HG02623 (cell line): ENCODE data around the gene MAP4K5.
"Not testable (repeated sequence)": the region's sequence is repeated elsewhere in the genome, so short reads cannot be mapped to it uniquely, and the experiment has no call there.

Source experiments
- ATAC-seq: cut with Tn5 transposase; IDR thresholded peaks from one replicate; pipeline ENCODE4 v1.9.1; 2021; ENCODE audit warnings: moderate library complexity; ENCODE audit not compliant: unreplicated experiment

The MAP4K5 gene

GRCh38 chr14:50533241-50533705, 904 bp upstream of the MAP4K5 start:
- ATAC-seq: no peak

DNA sequence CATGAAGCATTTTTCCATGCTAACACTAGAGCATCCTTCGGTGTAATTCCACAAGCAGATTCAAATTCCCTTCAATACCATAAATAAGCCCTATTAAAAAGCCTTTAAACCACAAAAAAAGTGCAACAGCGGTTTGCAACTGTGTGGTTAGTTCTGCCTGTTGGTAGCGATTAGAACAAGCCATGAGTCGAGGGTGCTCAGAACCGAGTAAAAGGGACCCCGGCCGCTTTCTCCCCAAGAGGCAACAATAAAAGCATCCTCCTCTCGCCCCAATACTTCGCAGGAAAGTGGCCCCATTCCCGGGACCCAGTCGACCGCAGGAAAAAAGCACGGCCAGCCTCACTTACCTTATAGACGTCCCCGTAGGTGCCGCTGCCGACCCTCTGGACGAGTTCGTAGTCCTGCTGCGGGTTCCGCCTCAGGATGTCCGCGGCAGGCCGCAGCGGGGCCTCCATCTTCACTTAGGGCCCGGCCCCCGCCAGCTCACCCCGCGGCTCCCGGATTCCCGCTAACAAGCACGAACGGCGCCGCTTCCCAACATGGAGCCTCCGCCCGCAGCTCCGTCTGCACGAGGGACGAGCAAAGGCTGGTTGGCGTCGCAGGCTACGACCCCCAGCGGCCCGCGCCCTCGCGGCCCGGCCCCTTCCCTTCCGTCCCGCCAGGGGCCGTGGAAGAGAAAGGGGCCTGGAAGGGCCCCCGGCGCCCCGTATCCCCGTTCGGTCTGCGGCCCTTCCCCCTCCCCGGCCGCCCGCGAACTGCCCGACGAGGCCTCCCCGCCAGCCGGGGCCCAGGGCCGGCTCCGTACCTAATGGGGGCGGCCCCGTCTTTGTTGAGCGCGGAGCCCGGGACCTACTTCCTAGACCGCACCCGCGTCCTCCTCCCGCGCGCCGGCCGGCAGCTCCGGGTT, 521 bp downstream of the MAP4K5 start:
- peak; percentile 20 for ATAC-seq

- ATAC-seq: no peak
Observed at GRCh38 chr14:50530794-50531365, 1.5 kb downstream of the MAP4K5 start.

DNA sequence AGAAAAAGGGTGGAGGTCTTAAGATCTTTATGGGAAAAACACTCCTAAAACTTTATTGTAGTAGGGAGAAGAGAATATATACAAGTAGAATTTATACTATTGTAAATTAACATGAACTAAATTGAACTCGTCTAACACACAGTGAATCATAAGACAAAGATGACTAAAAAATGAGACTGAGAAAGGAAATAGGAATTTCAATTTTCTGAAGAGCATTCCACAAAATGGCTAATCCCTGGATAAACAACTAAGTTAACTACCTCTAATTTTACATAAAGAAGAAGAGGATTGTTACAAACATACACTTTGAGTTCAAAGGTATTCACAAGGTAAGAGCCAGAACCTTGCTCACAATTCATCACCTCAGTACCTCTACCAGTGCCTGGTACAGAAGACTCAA, 2.0 kb downstream of the MAP4K5 start:
- no peak for ATAC-seq

DNA sequence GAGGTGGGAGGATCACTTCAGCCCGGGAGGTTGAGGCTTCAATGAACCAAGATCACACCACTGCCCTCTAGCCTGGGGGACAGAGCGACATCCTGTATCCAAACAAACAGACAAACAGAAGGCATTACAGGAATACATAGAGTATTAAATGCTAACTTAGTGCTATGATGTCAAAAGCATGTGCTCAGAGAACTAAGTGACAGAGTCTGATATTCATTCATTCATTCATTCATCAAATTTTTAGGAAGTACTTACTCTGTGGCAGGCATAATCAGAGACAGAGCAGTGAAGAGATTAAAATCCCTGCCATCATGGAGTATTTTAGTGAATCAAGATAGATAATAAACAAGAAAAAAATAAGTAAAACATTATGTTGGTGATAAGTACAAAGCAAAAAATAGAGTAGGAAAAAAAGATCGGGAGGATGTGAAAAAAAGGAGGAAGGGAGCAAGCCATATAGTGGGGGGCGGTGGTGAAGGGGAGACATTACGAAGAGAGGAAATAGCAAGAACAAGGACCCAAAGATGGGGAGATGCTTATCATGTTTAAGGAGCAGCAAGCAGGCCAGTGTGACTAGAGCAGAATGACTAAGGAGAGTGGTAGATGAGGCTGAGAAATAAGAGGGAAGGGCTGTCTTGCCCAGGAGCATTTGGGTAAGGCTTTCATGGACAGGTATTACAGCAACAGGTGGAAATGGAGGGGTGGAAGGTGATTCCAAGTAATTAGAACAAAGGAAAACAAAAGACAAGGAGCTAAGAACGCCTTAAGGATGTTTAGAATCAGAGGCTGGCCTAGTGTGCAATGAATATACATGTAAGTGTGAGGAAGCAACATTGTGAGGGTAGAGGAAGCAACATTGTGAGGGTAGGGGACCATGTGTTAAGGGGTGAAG, 2.8 kb downstream of the MAP4K5 start:
- ATAC-seq: no peak

- no peak for ATAC-seq
Observed at GRCh38 chr14:50528000-50528399, 4.4 kb downstream of the MAP4K5 start.

- no peak for ATAC-seq
Observed at GRCh38 chr14:50524731-50525515, 7.4 kb downstream of the MAP4K5 start.

- no peak for ATAC-seq
Observed at GRCh38 chr14:50524060-50524459, 8.3 kb downstream of the MAP4K5 start.

- ATAC-seq: no peak
Observed at GRCh38 chr14:50523271-50524041, 8.9 kb downstream of the MAP4K5 start.

DNA sequence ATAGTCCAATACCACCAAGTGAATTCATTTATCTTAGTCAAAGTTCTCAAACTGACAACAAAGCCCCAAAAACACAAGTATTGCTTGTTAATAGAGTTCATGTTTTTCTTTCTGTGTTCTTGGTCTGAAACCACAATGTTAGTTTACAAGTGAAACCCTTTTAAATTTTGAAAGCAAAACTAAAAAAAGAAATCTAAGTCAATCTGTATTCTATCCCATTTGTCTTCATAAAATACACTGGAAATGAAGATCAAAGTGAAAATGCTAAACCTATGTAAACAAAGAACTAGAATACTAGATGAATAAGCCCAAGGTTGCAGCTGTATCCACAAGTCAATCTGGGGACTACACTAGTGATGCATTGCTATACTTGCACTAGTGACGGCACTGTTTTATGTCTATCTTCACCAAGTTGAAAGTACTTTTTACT, 10.4 kb downstream of the MAP4K5 start:
- peak; percentile 58 for ATAC-seq

DNA sequence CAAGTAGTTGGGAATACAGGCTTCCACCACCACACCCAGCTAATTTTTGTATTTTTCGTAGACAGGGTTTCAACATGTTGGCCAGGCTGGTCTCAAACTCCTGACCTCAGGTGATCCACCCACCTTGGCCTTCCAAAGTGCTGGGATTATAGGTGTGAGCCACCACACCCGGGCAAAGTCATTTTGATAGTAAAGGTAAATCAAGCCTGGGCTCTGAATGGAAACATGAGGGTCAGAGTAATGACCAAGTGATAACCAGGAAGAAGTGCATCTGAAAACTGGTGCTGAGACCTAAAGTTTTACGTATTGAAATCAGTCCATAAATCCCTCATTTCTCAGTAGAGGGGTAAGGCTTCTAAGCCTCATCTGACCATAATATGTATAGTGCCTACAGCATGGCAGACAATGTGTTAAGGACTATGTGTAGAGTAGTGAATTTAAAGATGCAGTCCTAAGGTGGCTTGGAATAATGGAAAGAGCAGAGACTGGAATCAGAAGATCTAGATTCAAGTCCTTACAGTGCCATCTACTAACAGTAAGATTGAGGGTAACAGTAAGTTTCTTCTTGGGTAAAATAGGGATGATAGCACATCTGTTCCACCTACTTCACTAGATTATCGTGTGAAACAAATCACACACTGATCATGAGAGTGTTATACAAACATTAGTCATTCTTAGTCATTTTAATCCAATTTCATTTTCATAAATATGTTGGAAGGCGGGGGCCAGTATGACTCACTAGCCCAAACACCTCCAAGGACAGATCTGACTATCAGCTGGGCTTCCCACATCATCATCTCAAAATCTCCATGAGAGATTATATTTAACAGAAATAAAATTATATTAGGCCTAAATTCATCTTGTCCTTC, 11.2 kb downstream of the MAP4K5 start:
- ATAC-seq: peak; percentile 47

DNA sequence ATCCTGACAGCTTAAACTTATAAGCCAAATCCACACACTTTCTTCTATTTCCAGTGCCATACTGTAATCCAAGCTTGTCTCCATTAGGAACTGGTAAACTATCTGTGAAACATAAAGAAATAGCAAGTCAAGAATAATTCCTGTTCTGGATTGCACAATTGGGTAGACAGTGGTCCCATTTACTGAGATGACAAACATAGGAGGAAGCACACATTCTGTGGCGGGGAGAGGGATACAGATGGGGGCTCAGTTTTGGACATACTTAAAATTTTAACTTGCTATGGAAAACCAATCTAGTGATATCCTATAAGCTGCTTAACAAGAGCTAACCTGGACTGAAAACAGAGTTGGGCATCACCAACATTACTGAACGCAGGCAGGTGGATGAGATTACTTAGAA, 16.3 kb downstream of the MAP4K5 start:
- ATAC-seq: no peak

DNA sequence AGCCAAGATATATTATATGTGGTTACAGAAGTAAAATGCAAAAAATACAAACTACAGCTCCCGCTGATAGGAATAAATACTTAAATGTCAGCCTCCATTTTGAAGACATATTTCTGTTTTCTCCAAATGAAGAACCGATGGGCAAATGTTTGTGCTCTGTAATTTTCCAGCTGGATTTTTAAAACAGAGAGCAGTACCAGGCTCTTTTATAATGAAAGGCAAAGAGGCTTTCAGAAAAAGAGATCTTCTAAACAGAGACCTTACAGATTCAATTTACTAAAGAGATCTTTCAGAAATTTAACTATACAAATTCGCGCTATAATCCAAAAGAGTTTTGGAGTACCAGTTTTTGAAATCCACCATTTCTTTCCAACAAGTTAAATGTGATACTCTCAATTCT, 19.9 kb downstream of the MAP4K5 start:
- ATAC-seq: no peak

DNA sequence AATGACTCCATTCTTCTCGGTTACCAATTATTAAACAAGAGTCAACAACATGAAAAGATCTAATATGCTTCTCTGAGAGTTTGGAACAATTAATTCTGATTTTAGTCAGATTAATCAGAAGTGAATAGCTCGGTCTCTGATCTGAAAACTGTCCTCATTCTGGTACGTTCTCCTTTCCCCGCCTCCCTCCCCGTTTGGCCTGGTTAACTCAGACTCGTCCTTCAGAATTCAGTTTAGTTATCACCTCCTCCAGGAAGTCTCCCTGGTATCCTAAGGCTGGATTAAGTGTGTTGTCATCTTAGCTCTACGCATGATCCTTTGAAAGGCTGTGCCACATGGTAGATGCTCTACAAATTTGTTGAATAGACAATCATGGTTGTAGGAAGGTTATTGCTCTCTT, 22.2 kb downstream of the MAP4K5 start:
- no peak for ATAC-seq

- ATAC-seq: not testable (repeated sequence)
Observed at GRCh38 chr14:50507078-50507477, 25.3 kb downstream of the MAP4K5 start.

DNA sequence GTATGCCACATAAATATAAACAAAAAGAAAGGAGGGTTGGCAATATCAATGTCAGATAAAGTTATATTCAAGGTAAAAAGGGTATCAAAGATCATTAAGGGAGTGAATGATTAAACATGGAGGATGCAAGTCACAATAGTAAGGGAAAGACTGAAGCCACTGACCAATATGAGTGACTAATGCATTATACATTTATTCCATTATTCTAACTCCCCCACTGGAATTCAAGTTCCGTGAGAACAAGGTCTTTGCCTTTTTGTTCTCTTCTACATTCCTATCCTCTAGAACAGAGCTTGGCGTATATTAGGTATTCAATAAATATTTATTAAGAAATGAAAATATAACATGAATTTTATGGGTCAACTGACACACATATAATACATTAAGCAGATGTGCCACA, 30.7 kb downstream of the MAP4K5 start:
- no peak for ATAC-seq

GRCh38 chr14:50497351-50497750, 35.0 kb downstream of the MAP4K5 start:
- ATAC-seq: no peak

GRCh38 chr14:50489851-50490250, 42.5 kb downstream of the MAP4K5 start:
- no peak for ATAC-seq

GRCh38 chr14:50488521-50488920, 43.8 kb downstream of the MAP4K5 start:
- ATAC-seq: no peak
